Measurements from ENCODE around the gene TTC34.
"Not testable (repeated sequence)": the region's sequence is repeated elsewhere in the genome, so short reads cannot be mapped to it uniquely, and the experiment has no call there.

Gene TTC34

DNA sequence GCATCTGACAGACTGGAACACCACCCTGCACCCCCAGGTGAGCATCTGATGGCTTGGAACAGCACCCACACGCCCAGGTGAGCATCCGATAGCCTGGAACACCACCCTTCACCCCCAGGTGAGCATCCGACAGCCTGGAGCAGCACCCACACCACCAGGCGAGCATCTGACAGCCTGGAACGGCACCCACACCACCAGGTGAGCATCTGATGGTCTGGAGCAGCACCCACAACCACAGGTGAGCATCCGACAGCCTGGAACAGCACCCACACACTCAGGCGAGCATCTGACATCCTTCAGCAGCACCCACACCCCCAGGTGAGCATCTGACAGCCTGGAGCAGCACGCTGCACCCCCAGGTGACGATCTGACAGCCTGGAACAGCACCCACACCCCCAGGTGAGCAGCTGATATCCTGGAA is 118.2 kb downstream of the TTC34 start:
- not testable (repeated sequence) for H2AK5ac ChIP-seq (ENCODE audit: low read length, severe bottlenecking); H2BK5ac ChIP-seq (ENCODE audit: low read depth, low read length, poor library complexity, severe bottlenecking); H4K91ac ChIP-seq (ENCODE audit: low read length); H3K4ac ChIP-seq (ENCODE audit: low read depth in 1 of 2, low read length in 2 of 2); H3K36me3 ChIP-seq (ENCODE audit: control insufficient read depth in 1 of 2, insufficient read depth in 2 of 2, low read depth in 1 of 2, low read length in 2 of 2); H3K14ac ChIP-seq (ENCODE audit: low read length in 2 of 2); H3K4me3 ChIP-seq (ENCODE audit: insufficient read depth in 1 of 2, low read depth in 1 of 2, low read length in 2 of 2); H3K18ac ChIP-seq (ENCODE audit: low read depth in 1 of 2, low read length in 2 of 2); H3K27ac ChIP-seq (ENCODE audit: low read length, poor library complexity, severe bottlenecking); H3K27me3 ChIP-seq (ENCODE audit: control insufficient read depth in 1 of 2, insufficient read depth in 1 of 2, low read length in 2 of 2); H2BK15ac ChIP-seq (ENCODE audit: low read depth, poor library complexity, severe bottlenecking); DNase-seq; H4K8ac ChIP-seq (ENCODE audit: low read length); H3K9ac ChIP-seq (ENCODE audit: low read length); H2BK12ac ChIP-seq (ENCODE audit: low read length in 2 of 2); H3K4me1 ChIP-seq (ENCODE audit: control insufficient read depth, insufficient read depth, low read depth, low read length); H3K4me2 ChIP-seq (ENCODE audit: low read length, poor library complexity, severe bottlenecking); H2AFZ ChIP-seq (ENCODE audit: low read depth, low read length); H2BK120ac ChIP-seq (ENCODE audit: low read depth, low read length); H3K23ac ChIP-seq (ENCODE audit: low read length in 2 of 2); H3K9me3 ChIP-seq (ENCODE audit: control insufficient read depth, low read length); H3K79me1 ChIP-seq (replicated peaks; ENCODE audit: low read length, poor library complexity, severe bottlenecking)
- WGBS = 26% methylated on average over 9 of the region's 9 CpGs

DNA sequence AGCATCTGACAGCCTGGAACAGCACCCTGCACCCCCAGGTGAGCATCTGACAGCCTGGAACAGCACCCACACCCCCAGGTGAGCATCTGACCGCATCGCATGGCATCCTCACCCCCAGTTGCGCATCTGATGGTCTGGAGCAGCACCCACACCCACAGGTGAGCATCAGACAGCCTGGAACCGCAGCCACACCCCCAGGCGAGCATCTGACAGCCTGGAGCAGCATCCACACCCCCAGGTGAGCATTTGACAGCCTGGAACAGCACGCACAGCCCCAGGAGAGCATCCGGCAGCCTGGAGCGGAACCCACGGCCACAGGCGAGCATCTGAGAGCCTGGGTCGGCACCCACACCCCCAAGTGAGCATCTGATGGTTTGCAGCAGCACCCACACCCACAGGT is 118.6 kb downstream of the TTC34 start:
- not testable (repeated sequence) for H3K4me2 ChIP-seq (ENCODE audit: low read length, poor library complexity, severe bottlenecking); H2BK120ac ChIP-seq (ENCODE audit: low read depth, low read length); H3K36me3 ChIP-seq (ENCODE audit: control insufficient read depth in 1 of 2, insufficient read depth in 2 of 2, low read depth in 1 of 2, low read length in 2 of 2); H3K4ac ChIP-seq (ENCODE audit: low read depth in 1 of 2, low read length in 2 of 2); H4K91ac ChIP-seq (ENCODE audit: low read length); H3K9me3 ChIP-seq (ENCODE audit: control insufficient read depth, low read length); H4K8ac ChIP-seq (ENCODE audit: low read length); H2BK5ac ChIP-seq (ENCODE audit: low read depth, low read length, poor library complexity, severe bottlenecking); DNase-seq; H3K18ac ChIP-seq (ENCODE audit: low read depth in 1 of 2, low read length in 2 of 2); H3K27me3 ChIP-seq (ENCODE audit: control insufficient read depth in 1 of 2, insufficient read depth in 1 of 2, low read length in 2 of 2); H3K23ac ChIP-seq (ENCODE audit: low read length in 2 of 2); H3K14ac ChIP-seq (ENCODE audit: low read length in 2 of 2); H2BK12ac ChIP-seq (ENCODE audit: low read length in 2 of 2); H3K79me1 ChIP-seq (replicated peaks; ENCODE audit: low read length, poor library complexity, severe bottlenecking); H2AFZ ChIP-seq (ENCODE audit: low read depth, low read length); H3K9ac ChIP-seq (ENCODE audit: low read length); H3K4me3 ChIP-seq (ENCODE audit: insufficient read depth in 1 of 2, low read depth in 1 of 2, low read length in 2 of 2); H3K4me1 ChIP-seq (ENCODE audit: control insufficient read depth, insufficient read depth, low read depth, low read length); H3K27ac ChIP-seq (ENCODE audit: low read length, poor library complexity, severe bottlenecking); H2BK15ac ChIP-seq (ENCODE audit: low read depth, poor library complexity, severe bottlenecking); H2AK5ac ChIP-seq (ENCODE audit: low read length, severe bottlenecking)
- no CpG with 5 or more reads among the region's 11 CpGs for WGBS

DNA sequence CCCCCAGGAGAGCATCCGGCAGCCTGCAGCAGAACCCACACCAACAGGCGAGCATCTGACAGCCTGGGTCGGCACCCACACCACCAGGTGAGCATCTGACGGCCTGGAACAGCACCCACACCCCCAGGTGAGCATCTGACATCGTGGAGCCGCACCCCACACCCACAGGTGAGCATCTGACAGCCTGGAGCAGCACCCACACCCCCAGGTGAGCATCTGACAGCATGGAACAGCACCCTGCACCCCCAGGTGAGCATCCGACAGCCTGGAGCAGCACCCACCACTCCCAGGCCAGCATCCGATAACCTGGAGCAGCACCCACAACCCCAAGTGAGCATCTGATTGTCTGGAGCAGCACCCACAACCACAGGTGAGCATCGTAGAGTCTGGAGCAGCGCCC is 124.8 kb downstream of the TTC34 start:
- H2AFZ ChIP-seq (ENCODE audit: low read depth, low read length); H3K9me3 ChIP-seq (ENCODE audit: control insufficient read depth, low read length); H3K79me1 ChIP-seq (replicated peaks; ENCODE audit: low read length, poor library complexity, severe bottlenecking); H2BK5ac ChIP-seq (ENCODE audit: low read depth, low read length, poor library complexity, severe bottlenecking); H4K8ac ChIP-seq (ENCODE audit: low read length); H3K27ac ChIP-seq (ENCODE audit: low read length, poor library complexity, severe bottlenecking); H3K4ac ChIP-seq (ENCODE audit: low read depth in 1 of 2, low read length in 2 of 2); H3K9ac ChIP-seq (ENCODE audit: low read length); H4K91ac ChIP-seq (ENCODE audit: low read length); H3K4me3 ChIP-seq (ENCODE audit: insufficient read depth in 1 of 2, low read depth in 1 of 2, low read length in 2 of 2); H3K4me2 ChIP-seq (ENCODE audit: low read length, poor library complexity, severe bottlenecking); DNase-seq; H2BK12ac ChIP-seq (ENCODE audit: low read length in 2 of 2); H3K36me3 ChIP-seq (ENCODE audit: control insufficient read depth in 1 of 2, insufficient read depth in 2 of 2, low read depth in 1 of 2, low read length in 2 of 2); H3K14ac ChIP-seq (ENCODE audit: low read length in 2 of 2); H2AK5ac ChIP-seq (ENCODE audit: low read length, severe bottlenecking); H3K18ac ChIP-seq (ENCODE audit: low read depth in 1 of 2, low read length in 2 of 2); H3K27me3 ChIP-seq (ENCODE audit: control insufficient read depth in 1 of 2, insufficient read depth in 1 of 2, low read length in 2 of 2); H3K23ac ChIP-seq (ENCODE audit: low read length in 2 of 2); H2BK120ac ChIP-seq (ENCODE audit: low read depth, low read length); H2BK15ac ChIP-seq (ENCODE audit: low read depth, poor library complexity, severe bottlenecking); H3K4me1 ChIP-seq (ENCODE audit: control insufficient read depth, insufficient read depth, low read depth, low read length): not testable (repeated sequence)
- WGBS = no CpG with 5 or more reads among the region's 10 CpGs

DNA sequence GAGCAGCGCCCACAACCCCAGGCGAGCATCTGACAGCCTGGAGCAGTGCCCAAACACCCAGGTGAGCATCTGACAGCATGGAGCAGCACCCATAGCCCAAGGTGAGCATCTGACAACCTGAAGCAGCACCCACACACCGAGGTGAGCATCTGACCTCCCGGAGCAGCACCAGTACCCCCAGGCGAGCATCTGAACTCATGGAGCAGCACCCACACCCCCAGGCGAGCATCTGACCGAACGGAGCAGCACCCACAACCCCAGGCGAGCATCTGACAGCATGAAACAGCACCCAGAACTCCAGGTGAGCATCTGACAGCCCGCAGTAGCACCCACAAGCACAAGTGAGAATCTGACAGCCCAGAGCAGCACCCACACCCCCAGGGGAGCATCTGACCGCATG is 129.8 kb downstream of the TTC34 start:
- not testable (repeated sequence) for H3K14ac ChIP-seq (ENCODE audit: low read length in 2 of 2); H3K4me2 ChIP-seq (ENCODE audit: low read length, poor library complexity, severe bottlenecking); H3K4me1 ChIP-seq (ENCODE audit: control insufficient read depth, insufficient read depth, low read depth, low read length); H2AFZ ChIP-seq (ENCODE audit: low read depth, low read length); H3K9me3 ChIP-seq (ENCODE audit: control insufficient read depth, low read length); H3K9ac ChIP-seq (ENCODE audit: low read length); H2BK12ac ChIP-seq (ENCODE audit: low read length in 2 of 2); H3K36me3 ChIP-seq (ENCODE audit: control insufficient read depth in 1 of 2, insufficient read depth in 2 of 2, low read depth in 1 of 2, low read length in 2 of 2); H3K4me3 ChIP-seq (ENCODE audit: insufficient read depth in 1 of 2, low read depth in 1 of 2, low read length in 2 of 2); H2BK120ac ChIP-seq (ENCODE audit: low read depth, low read length); H3K27me3 ChIP-seq (ENCODE audit: control insufficient read depth in 1 of 2, insufficient read depth in 1 of 2, low read length in 2 of 2); H4K91ac ChIP-seq (ENCODE audit: low read length); H3K18ac ChIP-seq (ENCODE audit: low read depth in 1 of 2, low read length in 2 of 2); H3K79me1 ChIP-seq (replicated peaks; ENCODE audit: low read length, poor library complexity, severe bottlenecking); DNase-seq; H2AK5ac ChIP-seq (ENCODE audit: low read length, severe bottlenecking); H3K23ac ChIP-seq (ENCODE audit: low read length in 2 of 2); H2BK15ac ChIP-seq (ENCODE audit: low read depth, poor library complexity, severe bottlenecking); H3K27ac ChIP-seq (ENCODE audit: low read length, poor library complexity, severe bottlenecking); H2BK5ac ChIP-seq (ENCODE audit: low read depth, low read length, poor library complexity, severe bottlenecking); H3K4ac ChIP-seq (ENCODE audit: low read depth in 1 of 2, low read length in 2 of 2); H4K8ac ChIP-seq (ENCODE audit: low read length)
- 36% methylated on average over 4 of the region's 11 CpGs for WGBS

Data from mesenchymal stem cell (in vitro differentiated cells and primary cell).